Stimulated activated CD8-positive, alpha-beta memory T cell treated with anti-CD3 and anti-CD28 coated beads, Interleukin-4, amount 100 ng/mL, for 24 hours (primary cell): ENCODE results near the gene SCN10A.

Experiments
- DNase-seq: peaks from one replicate; pipeline ENCODE4 v3.0.0-alpha.2; 2020; ENCODE audit warnings: low read depth

The SCN10A gene

DNA sequence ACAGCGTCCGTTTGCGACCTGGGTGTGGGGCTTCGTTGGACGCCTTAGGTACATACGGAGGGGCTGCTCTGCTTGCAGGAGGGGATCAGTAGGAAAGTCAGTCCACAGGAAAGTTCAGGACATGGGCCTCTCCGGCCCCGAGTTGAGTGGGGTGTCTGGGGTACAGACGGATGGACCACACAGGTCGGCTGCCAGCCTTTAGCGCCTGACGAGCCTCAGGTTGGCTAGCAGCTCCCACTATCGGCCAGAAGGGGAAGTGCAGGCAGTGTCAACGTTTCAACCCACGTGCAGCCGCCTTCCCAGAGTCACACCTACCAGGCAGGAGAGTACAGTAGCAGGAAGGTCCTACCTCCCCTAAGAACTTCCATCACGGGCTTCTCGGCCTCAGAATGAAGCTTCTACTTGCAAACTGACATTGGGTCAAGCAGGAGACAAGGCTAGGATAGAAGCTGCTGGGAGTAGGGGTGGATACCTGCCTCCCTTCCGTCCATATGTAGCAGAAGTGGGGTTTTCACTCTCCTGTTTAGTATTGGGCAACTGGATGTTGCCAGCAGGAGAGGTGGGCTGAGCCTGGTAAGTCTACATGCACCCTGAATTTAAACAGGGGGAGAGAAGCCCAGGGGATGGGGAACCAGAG, 164.7 kb downstream of the SCN10A start:
- peak; percentile 51 for DNase-seq

DNA sequence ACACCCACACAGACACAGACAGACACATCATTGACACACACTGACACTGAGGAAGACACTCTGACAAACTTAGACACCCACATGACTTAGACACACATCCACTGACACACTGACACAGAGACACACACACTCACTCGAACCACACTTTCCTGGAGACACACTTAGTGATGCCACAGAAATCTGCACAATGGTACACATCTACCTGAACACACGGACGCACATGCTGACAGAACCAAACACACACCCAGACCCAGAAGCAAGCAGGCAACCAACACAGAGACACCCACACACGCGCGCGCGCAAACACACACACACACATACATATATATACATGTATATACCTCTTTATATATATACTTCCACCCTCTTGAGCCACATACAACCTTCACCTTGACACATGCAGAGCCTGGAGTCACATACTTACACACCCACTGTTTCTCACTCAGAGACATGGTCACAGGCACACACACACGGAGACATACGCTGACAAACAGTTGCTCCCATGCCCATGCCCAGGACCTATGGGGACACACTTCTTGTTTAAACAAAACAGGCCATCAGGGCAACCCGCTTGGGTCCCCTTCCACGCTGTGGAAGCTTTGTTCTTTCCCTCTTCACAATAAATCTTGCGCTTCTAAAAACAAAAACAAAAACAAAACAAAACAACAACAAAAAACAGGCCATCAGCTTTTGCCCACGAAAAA, 165.6 kb downstream of the SCN10A start:
- no peak for DNase-seq

DNA sequence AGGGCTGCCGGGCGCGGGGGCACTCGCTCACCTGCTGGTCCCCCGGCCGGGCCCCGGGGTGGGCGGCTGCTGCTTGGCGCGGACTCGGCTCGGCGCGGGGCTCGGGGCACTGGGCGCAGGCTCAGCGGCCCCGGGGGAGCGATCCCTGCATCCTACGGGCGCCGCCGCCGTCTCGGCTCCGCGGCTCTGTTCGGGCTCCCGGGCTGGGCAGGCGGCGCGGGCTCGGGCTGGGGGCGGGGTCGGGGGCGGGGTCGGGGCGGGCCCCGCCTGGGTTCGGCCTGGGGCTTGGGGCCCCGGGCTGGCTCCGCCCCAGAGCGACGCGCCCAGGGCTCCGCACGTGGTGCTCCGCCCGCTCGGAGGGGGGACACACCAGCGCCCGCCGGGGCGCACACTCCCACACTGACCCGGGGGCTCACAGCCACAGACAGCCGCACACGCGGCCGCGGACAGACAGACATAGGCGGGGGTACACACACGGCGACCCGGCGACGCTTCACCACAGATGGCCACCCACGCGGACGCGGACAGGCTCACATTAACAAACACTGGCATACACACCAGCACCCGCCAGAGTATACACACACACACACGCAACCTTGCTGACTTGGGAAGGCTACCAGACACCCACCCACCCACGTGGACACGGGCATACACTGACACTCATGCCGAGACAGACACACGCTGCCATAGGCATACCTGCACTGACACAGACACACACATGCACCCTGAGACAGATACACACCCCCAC, 166.3 kb downstream of the SCN10A start, which contains the start of gene SCN5A:
Gene SCN5A (minus strand): TSS at position 188 of the 748 bp plus-strand sequence. CDS start 16,380 bp downstream, outside the sequence.
- peak; percentile 38 for DNase-seq

DNA sequence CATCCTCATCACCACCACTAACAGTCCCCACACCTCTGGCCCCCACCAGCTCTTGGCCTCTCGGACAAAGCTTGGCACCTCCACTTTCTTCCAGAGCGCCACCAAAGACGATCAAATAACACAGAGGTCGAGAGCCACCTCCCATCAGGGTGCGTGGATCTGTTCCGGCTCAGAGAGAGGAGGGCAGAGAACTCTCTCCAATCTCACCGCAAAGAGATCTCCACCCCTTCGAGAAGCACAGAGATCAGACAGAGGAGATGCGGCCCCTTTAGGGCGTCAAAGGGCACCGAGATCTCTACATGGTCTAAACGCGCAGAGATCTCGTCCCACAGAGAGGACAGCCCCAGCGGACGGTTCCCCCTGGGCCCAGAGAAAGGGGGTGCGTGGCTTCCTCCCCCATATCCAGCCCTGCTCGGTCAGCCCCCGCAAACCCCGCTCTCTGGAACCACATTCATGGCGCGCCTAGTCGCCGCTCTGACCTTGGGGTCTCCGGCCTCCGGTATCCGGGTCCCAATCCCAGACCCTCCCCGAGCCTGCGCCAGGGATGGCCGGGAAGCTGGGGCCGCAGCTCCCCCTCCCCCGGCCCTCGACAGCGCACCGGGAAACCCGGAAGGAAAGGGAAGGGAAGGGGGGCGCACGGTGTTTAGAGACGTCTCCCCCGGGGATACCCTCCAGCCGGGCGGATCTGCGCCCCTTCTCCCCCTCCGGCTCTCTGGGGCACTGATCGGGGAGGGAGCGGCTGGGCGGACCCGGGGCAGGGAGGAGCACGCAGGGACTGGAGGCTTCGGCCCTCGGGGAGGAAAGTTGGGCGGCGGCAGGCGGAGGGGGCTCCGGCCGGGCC, 167.1 kb downstream of the SCN10A start:
- DNase-seq, result no peak

DNA sequence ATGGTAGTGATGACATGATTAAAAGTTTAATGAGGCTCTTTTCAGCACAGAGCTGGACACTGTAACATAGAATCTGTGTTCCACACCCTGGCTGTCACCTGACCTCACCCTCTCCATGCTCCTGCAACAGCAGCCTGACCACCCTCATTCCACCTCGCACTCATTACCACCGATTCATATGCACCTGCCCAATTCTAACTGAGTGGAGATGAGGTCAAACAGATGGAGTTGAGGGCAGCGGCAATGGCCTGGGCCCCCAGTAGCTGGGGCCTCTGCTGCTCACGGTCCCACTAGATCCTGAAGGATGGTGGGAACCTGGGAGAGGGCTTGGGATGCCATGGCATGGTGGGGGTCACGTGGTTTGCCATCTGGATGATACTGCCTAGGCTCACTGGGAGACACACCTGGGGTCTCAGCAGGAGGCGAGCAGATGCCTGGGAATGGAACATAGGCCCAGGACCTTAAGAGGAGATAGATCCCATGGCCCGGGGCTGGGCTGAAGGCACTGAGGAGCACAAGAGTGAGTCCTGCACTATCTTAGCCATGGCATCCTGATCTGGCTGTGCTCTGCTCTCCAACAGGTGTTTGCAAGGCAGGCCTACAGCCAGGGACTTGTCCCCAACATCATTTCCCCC, 167.9 kb downstream of the SCN10A start:
- no peak for DNase-seq

DNA sequence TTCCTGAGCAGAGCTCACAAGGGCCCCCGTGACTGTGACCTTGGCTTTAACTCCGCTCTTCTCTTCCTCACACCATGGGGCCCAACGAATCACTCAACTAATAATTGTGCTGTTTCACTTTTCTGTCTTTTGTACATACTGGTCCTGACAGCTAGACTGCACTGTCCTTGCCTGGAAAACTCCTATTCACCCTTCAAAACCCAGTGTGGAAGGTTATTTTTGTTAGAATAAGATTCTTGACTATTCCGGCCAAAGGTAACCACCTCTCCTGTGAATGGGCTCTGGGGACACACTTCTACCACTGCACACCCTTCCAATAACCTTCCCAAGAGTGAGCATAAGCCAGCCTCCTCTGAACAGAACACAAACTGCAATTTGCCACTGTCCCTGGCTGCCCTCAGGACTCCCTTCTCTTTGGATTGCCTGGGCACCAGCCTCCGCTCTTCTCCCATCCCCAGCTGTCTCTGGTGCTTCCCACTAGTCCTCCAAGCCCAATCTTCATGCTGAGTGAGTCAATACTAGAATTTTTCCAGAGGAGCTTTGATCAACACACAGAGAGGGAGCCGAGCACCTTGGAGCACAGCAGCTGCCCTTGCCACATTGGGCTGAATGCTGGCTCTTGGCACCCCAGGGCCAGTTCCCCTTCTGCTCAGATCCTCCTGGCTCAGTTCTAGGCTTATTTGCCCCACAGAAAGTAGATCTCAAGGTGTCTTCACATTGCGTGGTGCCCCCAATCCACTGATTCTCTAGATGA, 168.6 kb downstream of the SCN10A start:
- DNase-seq, result no peak
